T1000 (cell line): ENCODE results near the gene NR4A1.

Experiments
- DNase-seq: peaks from one replicate; lab custom pipeline; 2025; ENCODE audit warnings: mixed read lengths; lab: John Stamatoyannopoulos, UW

Gene NR4A1

DNA sequence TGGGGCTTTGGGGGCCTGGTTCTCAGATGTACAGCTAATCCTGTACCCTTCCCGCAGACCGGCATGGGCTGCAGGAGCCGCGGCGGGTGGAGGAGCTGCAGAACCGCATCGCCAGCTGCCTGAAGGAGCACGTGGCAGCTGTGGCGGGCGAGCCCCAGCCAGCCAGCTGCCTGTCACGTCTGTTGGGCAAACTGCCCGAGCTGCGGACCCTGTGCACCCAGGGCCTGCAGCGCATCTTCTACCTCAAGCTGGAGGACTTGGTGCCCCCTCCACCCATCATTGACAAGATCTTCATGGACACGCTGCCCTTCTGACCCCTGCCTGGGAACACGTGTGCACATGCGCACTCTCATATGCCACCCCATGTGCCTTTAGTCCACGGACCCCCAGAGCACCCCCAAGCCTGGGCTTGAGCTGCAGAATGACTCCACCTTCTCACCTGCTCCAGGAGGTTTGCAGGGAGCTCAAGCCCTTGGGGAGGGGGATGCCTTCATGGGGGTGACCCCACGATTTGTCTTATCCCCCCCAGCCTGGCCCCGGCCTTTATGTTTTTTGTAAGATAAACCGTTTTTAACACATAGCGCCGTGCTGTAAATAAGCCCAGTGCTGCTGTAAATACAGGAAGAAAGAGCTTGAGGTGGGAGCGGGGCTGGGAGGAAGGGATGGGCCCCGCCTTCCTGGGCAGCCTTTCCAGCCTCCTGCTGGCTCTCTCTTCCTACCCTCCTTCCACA is 7.6 kb downstream of the NR4A1 start:
- DNase-seq: no peak

DNA sequence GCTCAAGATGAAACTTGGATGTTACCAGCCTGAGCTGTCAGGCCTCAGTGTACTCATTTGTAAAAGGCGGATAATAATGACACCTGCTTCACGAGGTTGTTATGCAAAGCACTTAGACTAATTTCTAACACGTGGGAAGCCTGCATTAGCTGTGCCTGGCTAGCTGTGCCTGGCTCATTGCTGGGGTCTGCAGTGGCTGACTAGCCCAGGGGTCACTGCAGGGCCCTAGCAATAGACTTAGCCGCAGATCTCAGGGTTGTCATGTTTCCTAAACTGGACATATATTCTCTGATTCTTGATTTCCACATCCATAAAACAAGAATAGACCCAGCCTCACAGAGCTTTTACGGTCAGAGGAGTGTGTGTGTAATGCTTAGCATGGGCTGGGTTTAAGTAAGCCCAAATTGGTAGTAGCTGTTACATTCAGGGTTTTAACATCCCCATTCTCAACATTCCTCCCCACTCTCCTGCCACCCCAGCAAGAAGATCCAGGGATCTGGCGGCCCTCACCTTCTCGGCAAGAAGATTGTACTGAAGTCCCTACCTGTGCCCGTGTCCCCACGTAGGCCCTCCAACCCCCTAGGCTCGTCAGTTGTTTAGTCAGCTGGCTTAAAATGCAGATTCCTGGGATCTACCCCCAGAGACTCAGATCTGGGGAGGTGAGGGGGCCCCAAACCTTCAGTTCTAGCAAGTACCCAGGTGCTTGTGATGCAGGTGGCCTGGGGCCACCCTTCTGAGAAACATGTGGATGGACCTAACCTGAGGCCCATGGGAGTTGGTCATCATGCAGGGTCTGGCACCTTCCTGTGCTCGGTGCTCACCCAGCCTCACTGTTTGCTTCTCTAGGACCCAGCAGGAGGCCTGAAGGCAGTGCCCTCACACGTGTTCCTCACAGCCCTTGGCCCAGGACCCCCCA is 8.6 kb downstream of the NR4A1 start:
- no peak for DNase-seq

DNA sequence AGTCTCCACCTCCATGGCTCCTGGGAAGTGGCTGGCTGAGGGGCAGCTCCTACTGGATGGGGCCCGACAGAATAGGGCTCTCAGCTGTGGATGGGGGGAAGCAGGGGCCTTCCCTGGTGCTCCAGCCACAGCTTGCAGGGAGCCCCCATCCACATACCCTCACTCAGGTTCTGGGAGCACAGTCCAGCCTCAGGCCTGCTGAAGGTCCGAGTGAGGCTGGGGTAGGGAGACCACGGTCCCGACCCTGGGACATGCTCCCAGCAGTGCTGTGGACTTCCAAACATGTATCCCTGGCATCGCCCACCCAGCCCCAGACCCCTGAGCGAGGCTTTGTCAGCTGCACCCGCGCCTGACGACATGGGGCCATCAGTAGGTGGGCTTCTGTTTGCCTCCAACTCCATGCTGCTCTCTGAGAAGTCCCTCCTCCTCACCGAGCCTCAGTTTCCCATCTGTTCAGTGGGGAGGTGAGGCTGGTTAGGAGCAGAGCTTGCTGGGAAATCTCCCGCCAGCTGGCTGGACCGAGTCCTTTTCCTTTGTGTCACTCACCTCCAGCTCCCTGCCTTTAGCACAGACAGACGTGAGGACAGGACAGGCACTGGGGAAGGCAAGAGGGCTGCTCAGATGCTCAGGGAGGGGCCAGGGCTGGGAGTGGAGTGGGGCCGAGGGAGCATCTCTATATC is 9.4 kb downstream of the NR4A1 start:
- DNase-seq: no peak

DNA sequence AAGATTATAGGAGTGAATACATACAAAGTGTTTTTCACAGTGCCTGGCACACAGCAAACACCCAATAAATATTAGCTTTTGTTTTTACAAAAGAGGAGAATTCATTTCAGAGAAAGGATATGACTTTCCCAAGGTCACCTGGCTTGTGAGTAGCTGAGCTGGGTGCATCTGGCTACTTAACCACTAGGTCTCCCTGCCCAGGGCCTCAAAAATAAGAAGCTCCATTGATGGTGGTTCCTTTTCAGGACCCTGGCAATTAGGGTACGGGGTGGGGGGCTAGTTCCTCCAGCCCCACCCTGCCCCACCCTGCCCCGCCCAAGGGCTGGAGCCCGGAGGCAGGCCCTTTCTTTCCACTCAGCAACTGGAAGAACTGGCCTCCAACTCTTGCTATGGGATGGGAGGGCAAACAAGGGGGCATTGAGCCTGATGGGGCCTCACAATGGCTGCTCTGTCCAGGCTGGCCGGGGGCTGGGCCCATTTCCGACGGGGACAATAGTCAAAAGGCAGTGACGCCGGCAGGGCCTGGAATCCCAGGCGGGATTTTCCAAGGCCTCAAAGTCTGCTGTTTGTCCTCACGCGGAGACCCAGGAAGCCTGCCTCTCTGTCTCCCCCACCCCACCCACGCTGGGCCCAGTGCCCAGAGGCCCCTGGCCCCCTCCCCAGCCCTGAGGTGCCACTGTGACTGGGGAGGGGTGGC is 10.4 kb downstream of the NR4A1 start:
- DNase-seq: no peak

- no peak for DNase-seq
Measured at GRCh38 chr12:52062167-52063081, 11.2 kb downstream of the NR4A1 start.

- DNase-seq: no peak
Measured at GRCh38 chr12:52063082-52063924, 12.1 kb downstream of the NR4A1 start.

- peak; percentile 96 for DNase-seq
Measured at GRCh38 chr12:52063981-52064649, 12.9 kb downstream of the NR4A1 start.

DNA sequence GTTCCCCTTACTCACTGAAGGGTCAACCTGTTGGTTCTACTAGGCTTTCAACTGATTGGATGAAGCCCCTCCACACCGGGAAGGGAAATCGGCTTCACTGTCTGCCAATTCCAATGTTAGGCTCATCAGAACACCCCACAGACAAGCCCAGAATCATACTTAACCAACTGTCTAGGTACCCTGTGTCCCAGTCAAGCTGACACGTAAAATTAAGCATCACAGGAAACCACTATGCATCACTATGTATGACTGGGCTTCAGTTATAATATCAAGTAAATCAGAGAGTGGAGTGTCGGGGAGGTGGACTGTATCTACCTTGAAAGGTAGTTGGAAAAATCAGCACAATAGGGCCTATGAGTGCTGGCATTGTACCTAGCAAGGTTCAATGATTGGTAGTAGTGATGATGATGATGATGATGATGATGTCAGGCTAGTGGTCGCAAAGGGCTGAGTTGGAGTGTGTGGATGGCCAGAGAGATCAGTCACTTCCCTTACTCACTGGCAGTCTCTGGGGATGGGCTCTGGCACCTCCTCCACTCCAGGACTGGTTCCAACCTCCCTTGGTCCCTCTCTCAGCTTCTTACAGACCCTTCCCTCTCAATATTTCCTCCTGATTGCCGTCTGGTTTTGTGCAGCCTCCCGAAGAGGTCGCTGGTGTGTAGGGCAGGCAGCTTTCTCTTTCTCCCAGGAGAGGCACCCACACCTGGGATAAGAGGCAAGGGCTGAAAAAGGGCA is 15.3 kb downstream of the NR4A1 start:
- DNase-seq: no peak

- DNase-seq: no peak
Measured at GRCh38 chr12:52067081-52067374, 15.8 kb downstream of the NR4A1 start.

DNA sequence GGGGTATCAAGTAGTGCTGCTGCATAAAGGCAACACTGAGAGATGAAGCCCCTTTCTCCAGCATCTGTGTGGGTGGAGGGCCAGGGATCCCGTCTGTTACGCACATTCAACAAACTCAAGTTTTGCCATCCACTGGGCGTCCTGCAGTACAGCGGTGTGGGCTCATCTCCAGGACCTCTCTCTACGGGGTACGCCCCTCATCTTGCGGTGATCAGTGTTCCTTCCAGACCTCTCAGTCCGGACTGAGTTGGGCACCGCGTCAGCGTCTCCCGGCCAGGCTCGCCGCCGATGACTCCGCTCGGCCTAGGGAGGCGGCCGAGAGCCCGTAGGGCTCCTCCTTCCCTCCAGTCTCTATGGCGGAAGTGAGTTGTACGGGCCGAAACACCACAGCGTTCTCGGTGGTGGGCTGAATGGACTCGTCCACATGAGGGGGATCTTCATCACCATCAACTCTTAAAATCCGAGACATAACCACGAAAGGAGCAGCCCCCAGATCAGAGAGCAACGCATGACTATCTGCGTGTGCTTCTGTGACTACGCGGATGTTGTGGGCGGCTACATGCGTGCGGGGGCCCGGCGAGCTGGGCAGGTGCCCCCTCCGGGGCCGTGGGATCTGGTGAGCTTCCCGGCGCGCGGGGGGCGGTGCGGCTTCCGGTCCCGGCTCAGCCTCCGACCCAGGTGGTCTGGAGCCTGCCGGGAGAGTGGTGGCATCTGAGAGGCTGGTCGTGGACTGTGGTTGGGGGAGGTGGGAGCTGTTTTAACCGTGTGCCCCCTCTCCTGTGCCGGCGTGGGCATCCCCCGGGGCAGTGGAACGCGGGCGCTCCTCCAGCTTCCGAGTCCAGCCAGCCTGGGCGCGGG is 18.3 kb downstream of the NR4A1 start, which contains the start of gene ATG101:
TSS of gene ATG101 (plus strand) at position 652 of the 858 bp plus-strand sequence. CDS start 3,673 bp downstream, outside the sequence.
- peak; percentile 100 for DNase-seq

GRCh38 chr12:52070185-52070925 is 19.1 kb downstream of the NR4A1 start:
- DNase-seq: no peak

DNA sequence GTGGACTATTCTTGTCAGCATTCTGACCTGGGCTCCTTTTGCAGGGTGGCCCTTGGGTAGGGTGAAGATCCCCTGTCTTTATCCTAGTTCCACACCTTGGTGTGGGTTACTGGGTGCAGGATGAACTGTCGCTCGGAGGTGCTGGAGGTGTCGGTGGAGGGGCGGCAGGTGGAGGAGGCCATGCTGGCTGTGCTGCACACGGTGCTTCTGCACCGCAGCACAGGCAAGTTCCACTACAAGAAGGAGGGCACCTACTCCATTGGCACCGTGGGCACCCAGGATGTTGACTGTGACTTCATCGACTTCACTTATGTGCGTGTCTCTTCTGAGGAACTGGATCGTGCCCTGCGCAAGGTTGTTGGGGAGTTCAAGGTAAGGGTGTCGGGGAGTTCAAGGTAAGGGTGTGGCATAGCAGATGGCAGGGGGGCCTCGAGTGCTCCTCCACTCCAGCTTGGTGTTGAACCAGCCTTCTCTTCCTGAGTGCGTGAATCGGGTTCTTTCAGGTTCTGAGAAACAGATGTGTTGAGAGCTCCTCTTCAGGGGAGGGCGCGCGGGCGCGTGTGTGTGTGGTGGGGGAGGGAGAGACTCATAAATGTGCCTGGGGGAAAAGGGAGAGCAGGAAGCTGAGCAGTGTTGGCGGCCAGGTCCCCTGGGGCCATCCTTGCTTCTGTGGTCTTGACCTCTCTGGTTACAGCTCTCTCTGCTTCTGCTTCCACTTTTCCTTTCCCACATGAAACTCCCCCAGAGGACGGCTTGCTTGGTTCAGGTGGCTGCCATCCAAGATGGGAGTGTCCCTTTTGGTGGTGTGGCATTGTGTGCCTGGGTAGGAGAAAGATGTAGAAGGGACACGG is 22.5 kb downstream of the NR4A1 start:
- DNase-seq: peak; percentile 96

GRCh38 chr12:52074971-52075724 is 23.9 kb downstream of the NR4A1 start:
- DNase-seq: no peak

- no peak for DNase-seq
Measured at GRCh38 chr12:52076811-52077210, 25.6 kb downstream of the NR4A1 start.

DNA sequence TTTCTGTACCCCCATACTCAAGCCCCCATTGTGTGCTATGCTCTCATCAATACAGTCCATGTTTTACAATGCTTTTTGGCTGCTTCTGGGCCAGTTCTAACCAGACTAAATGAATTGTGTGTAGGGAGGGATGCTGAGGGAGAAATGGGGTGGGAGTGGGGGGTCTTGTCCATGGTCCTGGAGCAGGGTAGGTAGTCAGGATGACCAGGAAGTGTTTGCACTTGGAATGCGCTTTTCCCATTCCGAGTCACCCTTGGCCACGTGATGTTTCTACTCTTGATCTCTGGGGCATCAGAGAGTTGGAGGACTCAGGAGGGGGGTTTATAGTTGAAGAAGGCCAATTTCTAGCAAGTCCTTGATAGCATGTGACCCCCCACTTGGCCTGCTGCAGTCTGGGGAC is 27.0 kb downstream of the NR4A1 start:
- no peak for DNase-seq
